22Rv1 (cell line): ENCODE data around the gene PTGIR.

Experiments used
- H3K27ac ChIP-seq: fragments of 450-650 bp; 2 replicates; pipeline ENCODE4 v1.5.1; 2017
- ZFX ChIP-seq: fragments of 450-650 bp; IDR thresholded peaks from 2 replicates; pipeline ENCODE4 v1.6.1; 2017; ENCODE audit warnings: antibody characterized with exemption, borderline replicate concordance
- TF ChIP-seq, protein P1 (sequence below): fragments of 450-650 bp; IDR thresholded peaks from 2 replicates; pipeline ENCODE4 v1.5.1; 2017; ENCODE audit warnings: mild to moderate bottlenecking

The PTGIR gene

DNA sequence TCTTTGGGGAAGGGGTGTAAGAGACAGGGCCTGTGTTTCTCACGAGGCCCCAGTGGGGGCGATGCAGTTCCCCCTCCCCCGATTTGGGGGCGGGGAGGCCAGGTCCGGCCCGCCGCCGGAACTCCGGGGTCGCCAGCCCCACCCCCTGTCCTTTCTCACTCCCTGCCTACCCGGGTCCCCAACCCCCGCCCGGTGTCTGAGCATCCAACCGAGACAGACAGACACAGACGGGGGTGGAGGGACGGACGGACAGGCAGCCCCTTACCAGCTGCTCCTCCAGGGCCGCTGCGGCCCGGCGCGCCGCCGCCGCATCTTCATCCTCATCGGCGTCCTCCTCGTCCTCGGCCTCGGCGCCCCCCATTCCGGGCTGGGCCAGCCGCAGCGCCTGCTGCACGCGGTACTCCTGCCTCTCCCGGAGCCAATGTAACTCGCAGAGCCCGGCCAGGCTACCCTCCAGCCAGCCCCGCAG is 35.7 kb upstream of the PTGIR start:
- no peak overlapping the region for H3K27ac ChIP-seq
- TF ChIP-seq ZFX: no peak
- TF ChIP-seq, protein P1, sequence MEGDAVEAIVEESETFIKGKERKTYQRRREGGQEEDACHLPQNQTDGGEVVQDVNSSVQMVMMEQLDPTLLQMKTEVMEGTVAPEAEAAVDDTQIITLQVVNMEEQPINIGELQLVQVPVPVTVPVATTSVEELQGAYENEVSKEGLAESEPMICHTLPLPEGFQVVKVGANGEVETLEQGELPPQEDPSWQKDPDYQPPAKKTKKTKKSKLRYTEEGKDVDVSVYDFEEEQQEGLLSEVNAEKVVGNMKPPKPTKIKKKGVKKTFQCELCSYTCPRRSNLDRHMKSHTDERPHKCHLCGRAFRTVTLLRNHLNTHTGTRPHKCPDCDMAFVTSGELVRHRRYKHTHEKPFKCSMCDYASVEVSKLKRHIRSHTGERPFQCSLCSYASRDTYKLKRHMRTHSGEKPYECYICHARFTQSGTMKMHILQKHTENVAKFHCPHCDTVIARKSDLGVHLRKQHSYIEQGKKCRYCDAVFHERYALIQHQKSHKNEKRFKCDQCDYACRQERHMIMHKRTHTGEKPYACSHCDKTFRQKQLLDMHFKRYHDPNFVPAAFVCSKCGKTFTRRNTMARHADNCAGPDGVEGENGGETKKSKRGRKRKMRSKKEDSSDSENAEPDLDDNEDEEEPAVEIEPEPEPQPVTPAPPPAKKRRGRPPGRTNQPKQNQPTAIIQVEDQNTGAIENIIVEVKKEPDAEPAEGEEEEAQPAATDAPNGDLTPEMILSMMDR: no peak

DNA sequence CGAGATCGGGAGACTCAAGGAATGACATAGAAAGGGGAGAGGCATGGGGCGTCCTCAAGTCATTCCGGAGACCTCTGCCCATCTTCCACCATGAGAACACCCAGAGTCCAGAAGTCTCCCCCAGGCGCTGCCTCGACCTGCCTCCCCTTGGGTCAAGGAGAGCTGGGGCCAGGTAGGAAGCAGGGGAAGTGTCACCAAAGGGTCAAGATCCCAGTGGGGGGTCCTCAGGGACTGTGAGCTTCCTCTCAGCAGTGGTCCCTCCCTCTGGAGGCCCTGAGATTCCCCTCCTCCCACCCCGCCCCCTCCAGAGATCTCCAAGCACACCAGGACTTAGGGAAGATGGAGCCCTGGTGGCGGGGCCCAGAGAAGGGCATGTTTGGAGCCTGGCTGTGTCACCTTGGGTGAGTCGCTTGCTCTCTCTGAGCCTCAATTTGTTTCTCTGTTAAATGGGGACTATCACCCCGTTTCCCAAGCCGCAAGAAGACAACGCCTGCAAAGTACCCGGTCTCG is 35.2 kb upstream of the PTGIR start:
- no peak overlapping the region for H3K27ac ChIP-seq
- TF ChIP-seq ZFX: no peak
- TF ChIP-seq, protein P1: no peak

DNA sequence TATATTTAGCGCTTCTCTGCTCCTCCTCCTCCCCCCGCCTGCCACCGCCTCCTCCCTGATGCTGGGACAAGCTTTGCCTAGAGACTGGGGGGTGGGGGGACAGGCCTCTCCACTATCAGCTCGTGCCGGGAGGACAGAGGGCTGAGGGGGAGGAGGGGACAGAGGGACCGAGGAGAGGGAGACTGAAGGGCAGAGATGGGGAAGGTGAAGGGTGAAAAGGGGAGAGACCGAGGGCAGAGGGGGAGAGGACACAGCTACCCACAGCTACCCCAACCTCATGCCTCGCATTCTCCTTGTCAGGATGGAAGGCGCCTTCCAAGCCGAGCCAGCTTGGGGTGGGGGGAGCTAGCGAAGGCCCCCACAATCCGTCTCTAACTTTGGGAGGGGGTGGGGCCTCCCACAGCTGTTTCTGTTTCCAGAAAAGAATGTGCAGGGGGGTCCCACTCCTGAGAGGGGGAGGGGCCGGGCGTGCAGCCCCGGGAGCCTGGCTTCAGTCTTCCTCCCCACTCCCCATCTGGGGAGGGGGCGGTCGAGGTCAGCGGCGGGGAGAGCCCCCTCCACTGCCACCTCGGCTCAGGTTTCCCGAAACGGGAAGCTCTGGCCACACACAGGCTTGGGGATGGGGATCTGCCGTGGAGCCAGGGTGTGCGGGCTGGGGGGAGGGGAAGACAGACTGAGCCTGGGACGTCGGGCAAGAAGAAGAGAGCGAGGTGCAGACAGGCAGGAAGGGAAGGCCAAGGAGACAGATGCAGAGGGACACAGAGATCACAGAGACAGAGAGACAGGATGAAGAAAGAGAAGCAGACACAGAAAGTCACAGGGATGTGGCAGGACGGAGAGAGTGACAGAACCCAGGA is 34.5 kb upstream of the PTGIR start:
- TF ChIP-seq, protein P1: no peak
- TF ChIP-seq ZFX: no peak
- no peak overlapping the region for H3K27ac ChIP-seq

DNA sequence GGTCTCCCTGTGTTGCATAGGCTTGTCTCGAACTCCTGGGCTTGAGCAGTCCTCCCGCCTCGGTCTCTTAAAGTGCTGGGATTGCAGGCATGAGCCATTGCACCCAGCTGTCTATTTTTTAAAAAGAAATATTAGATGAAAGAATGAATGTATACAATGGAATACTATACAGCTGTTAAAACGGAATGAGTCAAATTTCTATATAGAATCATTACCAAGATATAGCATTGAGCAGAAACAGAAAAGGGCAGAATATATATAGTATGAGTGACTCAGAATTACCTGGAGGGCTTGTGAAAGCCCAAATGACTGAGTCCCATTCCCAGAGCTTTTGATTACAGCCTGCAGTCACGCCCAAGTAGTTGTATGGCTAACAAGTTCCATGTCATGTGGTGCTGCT is 31.7 kb upstream of the PTGIR start:
- H3K27ac ChIP-seq: no peak overlapping the region
- TF ChIP-seq ZFX: no peak
- TF ChIP-seq, protein P1: no peak

DNA sequence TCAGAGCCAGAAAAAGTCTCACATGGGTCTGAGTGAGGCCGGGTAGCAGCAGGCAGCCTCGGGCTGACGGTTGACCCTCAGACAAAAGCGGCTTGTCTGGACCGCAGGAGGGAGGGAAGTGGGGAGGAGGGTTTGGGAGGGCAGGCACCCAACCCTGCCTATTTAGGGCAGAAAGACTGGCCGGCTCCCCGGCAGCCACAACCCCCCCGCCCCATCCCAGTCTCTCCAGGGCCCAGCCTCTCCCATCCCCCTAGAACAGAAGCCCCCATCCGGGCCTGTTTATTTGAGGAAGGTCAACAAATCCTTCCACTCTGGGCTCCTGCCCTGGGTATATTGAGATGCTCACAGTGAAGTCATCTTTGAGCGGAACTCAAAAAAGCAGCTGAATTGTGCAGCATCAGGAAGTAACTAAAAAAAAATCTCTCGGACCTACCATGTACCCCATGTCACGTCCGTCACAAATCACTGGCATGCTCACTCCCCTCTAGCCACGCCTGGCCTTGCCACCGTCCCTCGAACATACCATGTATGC is 29.8 kb upstream of the PTGIR start:
- H3K27ac ChIP-seq: no peak overlapping the region

DNA sequence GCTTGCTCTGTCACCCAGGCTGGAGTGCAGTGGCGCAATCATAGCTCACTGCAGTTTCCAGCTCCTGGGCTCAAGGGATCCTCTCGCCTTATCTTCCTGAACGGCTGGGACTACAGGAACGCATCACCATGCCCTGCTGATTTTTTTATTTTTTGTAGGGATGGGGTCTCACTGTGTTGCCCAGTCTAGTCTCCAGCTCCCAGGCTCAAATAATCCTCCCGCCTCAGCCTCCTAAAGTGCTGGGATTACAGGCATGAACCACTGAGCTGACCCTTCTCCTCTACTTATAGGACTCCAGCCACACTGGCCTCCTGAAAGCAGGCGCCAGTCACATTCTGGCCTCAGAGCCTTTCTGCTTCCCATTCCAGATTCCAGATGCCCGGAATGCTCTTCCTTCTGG is 25.6 kb upstream of the PTGIR start:
- no peak overlapping the region for H3K27ac ChIP-seq
- TF ChIP-seq ZFX: no peak
- TF ChIP-seq, protein P1: no peak

More for the DNA sequence above, 29.8 kb upstream of the PTGIR start:
- no peak for TF ChIP-seq ZFX
- TF ChIP-seq, protein P1: no peak
